GM12801 (cell line): ENCODE results near the gene GRID1.

Experiments used
- TF ChIP-seq, protein P1 (sequence below): IDR thresholded peaks from one replicate; pipeline ENCODE4 v1.5.1; 2011; ENCODE audit warnings: control low read depth; ENCODE audit not compliant: insufficient read length; ENCODE audit errors: extremely low read depth

Gene GRID1

GRCh38 chr10:86024281-86025041 lies 342.1 kb downstream of the GRID1 start:
- TF ChIP-seq, protein P1, sequence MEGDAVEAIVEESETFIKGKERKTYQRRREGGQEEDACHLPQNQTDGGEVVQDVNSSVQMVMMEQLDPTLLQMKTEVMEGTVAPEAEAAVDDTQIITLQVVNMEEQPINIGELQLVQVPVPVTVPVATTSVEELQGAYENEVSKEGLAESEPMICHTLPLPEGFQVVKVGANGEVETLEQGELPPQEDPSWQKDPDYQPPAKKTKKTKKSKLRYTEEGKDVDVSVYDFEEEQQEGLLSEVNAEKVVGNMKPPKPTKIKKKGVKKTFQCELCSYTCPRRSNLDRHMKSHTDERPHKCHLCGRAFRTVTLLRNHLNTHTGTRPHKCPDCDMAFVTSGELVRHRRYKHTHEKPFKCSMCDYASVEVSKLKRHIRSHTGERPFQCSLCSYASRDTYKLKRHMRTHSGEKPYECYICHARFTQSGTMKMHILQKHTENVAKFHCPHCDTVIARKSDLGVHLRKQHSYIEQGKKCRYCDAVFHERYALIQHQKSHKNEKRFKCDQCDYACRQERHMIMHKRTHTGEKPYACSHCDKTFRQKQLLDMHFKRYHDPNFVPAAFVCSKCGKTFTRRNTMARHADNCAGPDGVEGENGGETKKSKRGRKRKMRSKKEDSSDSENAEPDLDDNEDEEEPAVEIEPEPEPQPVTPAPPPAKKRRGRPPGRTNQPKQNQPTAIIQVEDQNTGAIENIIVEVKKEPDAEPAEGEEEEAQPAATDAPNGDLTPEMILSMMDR, result no peak

DNA sequence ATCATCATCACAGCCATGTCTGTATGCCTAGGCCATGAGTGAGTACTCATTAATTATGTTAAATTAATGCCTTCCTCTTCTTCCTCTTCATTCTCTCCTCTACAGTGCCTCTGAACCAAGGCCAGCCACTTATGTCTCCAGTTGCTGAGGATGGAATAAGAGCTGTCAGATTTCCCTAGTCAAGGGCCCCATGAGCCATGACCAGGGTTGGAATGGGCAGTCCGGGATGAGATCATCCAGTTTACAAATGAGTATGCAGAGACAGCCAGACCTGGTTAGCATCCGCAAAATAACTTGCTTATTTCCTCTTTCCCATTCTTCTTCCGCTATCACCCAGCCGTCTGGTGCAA lies 342.7 kb downstream of the GRID1 start:
- TF ChIP-seq, protein P1, result no peak

- TF ChIP-seq, protein P1, result no peak
Measured at GRCh38 chr10:86023336-86023735, 343.3 kb downstream of the GRID1 start.

- TF ChIP-seq, protein P1, result no peak
Measured at GRCh38 chr10:86022906-86023305, 343.7 kb downstream of the GRID1 start.

- TF ChIP-seq, protein P1, result no peak
Measured at GRCh38 chr10:86020134-86020533, 346.5 kb downstream of the GRID1 start.

- TF ChIP-seq, protein P1, result no peak
Measured at GRCh38 chr10:86019141-86019540, 347.5 kb downstream of the GRID1 start.

DNA sequence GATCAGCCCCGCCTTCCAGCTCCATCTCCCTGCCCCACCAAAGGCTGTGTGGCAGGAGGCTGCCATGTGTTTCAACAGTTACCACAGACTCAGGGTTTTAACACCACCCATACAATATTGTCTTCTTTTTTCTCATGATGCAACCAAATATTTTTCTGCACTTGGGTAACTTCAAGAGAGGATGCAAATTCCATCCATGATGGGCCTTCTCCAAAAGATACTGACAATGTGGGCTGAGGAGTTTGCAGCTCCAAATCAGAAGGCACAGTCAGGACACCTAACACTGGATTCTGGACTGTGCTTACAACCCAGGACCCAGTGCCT lies 347.9 kb downstream of the GRID1 start:
- TF ChIP-seq, protein P1, result no peak
